ENCODE measurements around the gene DIP2B. TPM values are rescaled to one million over a fixed set of nuclear protein-coding genes. Genes with fewer than 3 reads are reported as not detected.

The DIP2B gene
- total and polyA plus RNA-seq, 2 of the 13 experiments (the other 11 are each of a cell fraction or from before 2014, with no cell fraction given) = 32.1 to 35.8 TPM

DNA sequence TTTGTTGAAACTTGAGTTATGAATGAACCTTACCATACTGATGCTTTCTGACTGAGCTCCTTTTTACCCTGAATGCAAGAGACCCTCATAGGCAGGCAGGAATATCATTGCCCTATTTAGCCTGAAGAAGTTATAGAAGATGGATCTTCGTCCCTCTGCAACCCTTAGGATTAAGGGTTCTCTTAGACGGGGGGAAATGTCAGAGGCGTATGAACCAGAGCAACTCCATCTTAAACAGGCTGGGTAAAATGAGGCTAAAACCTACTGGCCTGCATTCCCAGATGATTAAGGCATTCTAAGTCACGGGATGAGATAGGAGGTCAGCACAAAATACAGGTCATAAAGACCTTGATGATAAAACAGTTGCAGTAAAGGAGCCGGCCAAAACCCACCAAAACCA is 266.6 kb downstream of the DIP2B start:
- ChIA-PET CTCF (ENCODE audit: low intra/inter-chr PET ratio, low total read pairs) (no interaction called here), POLR2A (no interaction called here)
- Histone ChIP-seq H3K9ac (ENCODE audit: insufficient read depth, low read depth, low read length) (no peak overlapping the region), H3K27me3 (ENCODE audit: control insufficient read depth in 1 of 2, insufficient read depth in 2 of 2, low read length in 2 of 2) (no peaks in the 10 kb centered on the region), H3K36me3 (replicated peaks in 1 of 2; ENCODE audit: control insufficient read depth in 1 of 2, insufficient read depth in 2 of 2, low read length in 2 of 2) (peaks cover 0 to 6% of the 10 kb centered on the region in 2 experiments; a peak in 2 of 5 replicates), H3K4me1 (ENCODE audit: insufficient read depth, low read length) (peaks cover 28% of the 10 kb centered on the region), H3K4me2 (ENCODE audit: low read depth, low read length) (no peak overlapping the region), H3K9me3 (ENCODE audit: low read length) (no peaks in the 10 kb centered on the region), H4K20me1 (ENCODE audit: insufficient read depth, low read length) (no peaks in the 10 kb centered on the region; the same call in 1 of the 2 replicates), H3K27ac (ENCODE audit: extremely low read length, insufficient read depth, low read length) (no peak overlapping the region), H2AFZ (ENCODE audit: low read length) (no peak overlapping the region), H3K4me3 (replicated peaks in 1 of 3; ENCODE audit: insufficient read depth in 1 of 3, low read depth in 2 of 3, low read length in 3 of 3) (no peak overlapping the region), H3K79me2 (ENCODE audit: insufficient read depth, low read length) (peaks cover 71% of the 10 kb centered on the region)
- in situ Hi-C loops (cut with HindIII; ENCODE audit: extremely low pct_ligation_motif_present, low pct_unique_long_range_greater_than_20kb) (no loop called here), intact Hi-C loops (cut with micrococcal nuclease; ENCODE audit: unreplicated experiment) (no loop called here)
- TF ChIP-seq SP4 (CRISPR knock-in tag; IDR thresholded peaks at IDR 0.05) = no peak
- TF ChIP-seq SUZ12 (IDR thresholded peaks at IDR 0.05; ENCODE audit: low read depth, low read length) = no peak
- no peak for TF ChIP-seq FOXC1 (CRISPR knock-in tag; IDR thresholded peaks at IDR 0.05; ENCODE audit: borderline replicate concordance)
- TF ChIP-seq ZNF550 (CRISPR knock-in tag; IDR thresholded peaks at IDR 0.05; ENCODE audit: borderline replicate concordance) = no peak
- no peak for TF ChIP-seq ZNF557 (CRISPR knock-in tag; IDR thresholded peaks at IDR 0.05)
- TF ChIP-seq TAF15 (IDR thresholded peaks at IDR 0.05; ENCODE audit: low read depth, low read length, poor library complexity, severe bottlenecking) = no peak
- no peak for TF ChIP-seq ZNF350 (CRISPR knock-in tag; IDR thresholded peaks at IDR 0.05; ENCODE audit: borderline replicate concordance, low read depth)
- TF ChIP-seq ZBTB37 (CRISPR knock-in tag; IDR thresholded peaks at IDR 0.05) = no peak
- TF ChIP-seq ZNF24 (IDR thresholded peaks at IDR 0.05) = no peak
- TF ChIP-seq ZNF331 (CRISPR knock-in tag; IDR thresholded peaks at IDR 0.05) = no peak
- no peak for TF ChIP-seq ZNF781 (CRISPR knock-in tag; IDR thresholded peaks at IDR 0.05; ENCODE audit: borderline replicate concordance, not compliant biosample characterization)
- TF ChIP-seq ZNF468 (CRISPR knock-in tag; IDR thresholded peaks at IDR 0.05) = no peak
- TF ChIP-seq EED (CRISPR knock-in tag; IDR thresholded peaks at IDR 0.05) = no peak
- TF ChIP-seq ZNF891 (CRISPR knock-in tag; IDR thresholded peaks at IDR 0.05) = no peak
- TF ChIP-seq ZNF160 (CRISPR knock-in tag; IDR thresholded peaks at IDR 0.05) = no peak
- TF ChIP-seq, protein P1, sequence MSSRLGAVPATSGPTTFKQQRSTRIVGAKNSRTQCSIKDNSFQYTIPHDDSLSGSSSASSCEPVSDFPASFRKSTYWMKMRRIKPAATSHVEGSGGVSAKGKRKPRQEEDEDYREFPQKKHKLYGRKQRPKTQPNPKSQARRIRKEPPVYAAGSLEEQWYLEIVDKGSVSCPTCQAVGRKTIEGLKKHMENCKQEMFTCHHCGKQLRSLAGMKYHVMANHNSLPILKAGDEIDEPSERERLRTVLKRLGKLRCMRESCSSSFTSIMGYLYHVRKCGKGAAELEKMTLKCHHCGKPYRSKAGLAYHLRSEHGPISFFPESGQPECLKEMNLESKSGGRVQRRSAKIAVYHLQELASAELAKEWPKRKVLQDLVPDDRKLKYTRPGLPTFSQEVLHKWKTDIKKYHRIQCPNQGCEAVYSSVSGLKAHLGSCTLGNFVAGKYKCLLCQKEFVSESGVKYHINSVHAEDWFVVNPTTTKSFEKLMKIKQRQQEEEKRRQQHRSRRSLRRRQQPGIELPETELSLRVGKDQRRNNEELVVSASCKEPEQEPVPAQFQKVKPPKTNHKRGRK (CRISPR knock-in tag; IDR thresholded peaks at IDR 0.05) = no peak
- no peak for TF ChIP-seq TFAP4 (IDR thresholded peaks at IDR 0.05; ENCODE audit: borderline replicate concordance, low read depth)
- no peak for TF ChIP-seq ZNF558 (CRISPR knock-in tag; IDR thresholded peaks at IDR 0.05; ENCODE audit: borderline replicate concordance)
- FAIRE-seq (no peak), DNase-seq (ENCODE audit: low spot score) (no peak), ATAC-seq (no peak)
- WGBS (ENCODE audit: low lambda C conversion rate) = 99% methylated on average over 5 of the region's 5 CpGs
- no TSS peak for BruUV-seq (replicated peaks)
